Measurements from ENCODE around the gene UXS1. TPM values are rescaled to one million over a fixed set of nuclear protein-coding genes. Genes with fewer than 3 reads are reported as not detected.

The UXS1 gene
- total RNA-seq, 1 donor from 2014 or later = 60.7 TPM

DNA sequence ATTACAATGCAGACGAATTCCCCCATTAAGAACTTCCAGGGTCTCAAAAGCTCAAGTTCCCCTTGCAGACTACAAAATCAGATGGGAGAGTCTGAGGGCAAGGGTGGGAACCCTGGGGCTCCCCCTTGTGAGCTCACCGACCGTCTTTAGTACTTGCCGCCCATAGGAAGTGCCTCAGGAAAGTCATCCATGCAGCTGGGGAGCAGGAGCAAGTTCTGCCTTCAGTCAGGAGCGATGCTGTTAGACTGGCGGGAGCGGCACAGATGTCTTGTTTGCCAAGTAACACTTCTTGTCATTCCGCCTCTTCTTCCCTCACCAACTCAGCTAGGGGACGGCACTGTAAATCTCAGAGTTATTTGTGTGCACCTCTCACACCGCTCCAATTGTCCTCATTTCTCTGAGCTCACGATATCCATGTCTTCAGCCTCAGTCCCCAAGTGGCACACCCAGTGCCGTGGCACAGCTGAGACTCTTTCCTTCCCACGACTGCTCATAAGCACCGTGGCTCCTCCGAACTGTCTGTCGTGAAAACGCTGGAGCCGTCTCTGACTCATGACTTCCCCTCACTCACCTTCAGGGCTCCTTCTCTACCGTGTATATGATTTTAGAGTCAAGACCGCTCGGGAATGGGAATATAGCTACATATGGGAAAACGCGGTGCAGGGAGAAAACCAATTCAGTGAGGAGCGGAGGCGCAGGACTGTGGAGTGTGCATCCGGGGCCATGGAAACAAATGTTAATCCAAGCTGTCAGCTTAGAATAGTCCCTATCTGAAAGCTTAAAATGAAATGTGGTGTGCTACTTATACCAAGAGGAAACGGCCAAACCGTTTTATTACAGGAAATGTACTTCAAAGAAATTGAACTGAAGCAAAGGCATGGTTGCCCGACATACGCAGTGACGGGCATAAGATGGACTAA lies 34.0 kb downstream of the UXS1 start:
- DNase-seq (ENCODE audit: low spot score, unreplicated experiment) = no peak

DNA sequence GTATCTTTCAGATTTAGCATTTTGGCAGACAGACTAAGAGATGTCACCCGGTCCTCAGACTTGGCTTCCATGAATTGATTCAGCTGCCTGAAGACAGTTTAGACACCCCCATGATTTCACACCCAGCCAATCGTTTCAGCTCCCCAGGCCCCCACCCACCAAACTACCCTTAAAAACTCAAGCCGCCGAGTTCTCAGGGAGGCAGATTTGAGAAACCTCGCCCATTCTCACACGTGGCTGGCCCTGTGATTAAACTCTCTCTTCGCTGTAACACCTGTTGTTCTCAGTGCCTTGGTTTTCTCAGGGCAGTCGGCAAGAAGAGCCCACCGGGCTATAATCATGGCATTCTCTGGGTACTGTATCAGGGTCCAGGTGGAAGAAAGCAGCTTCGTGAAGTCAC lies 35.2 kb downstream of the UXS1 start:
- peaks cover 46% of the 10 kb centered on the region for H3K36me3 Mint-ChIP-seq (ENCODE audit: insufficient read depth)
- no peaks in the 10 kb centered on the region for H3K27me3 Mint-ChIP-seq
- peaks cover 40% of the 10 kb centered on the region for H3K4me1 Mint-ChIP-seq (ENCODE audit: low read depth)

More for the DNA sequence above, 34.0 kb downstream of the UXS1 start:
- H3K27me3 Mint-ChIP-seq = no peaks in the 10 kb centered on the region
- H3K36me3 Mint-ChIP-seq (ENCODE audit: insufficient read depth) = peaks cover 35% of the 10 kb centered on the region
- H3K9me3 Mint-ChIP-seq (ENCODE audit: low read depth) = peaks cover under 1% of the 10 kb centered on the region
- H3K4me1 Mint-ChIP-seq (ENCODE audit: low read depth) = peaks cover 52% of the 10 kb centered on the region
- H3K27ac Mint-ChIP-seq = peak overlapping the region; percentile 13
- H3K4me3 Mint-ChIP-seq (ENCODE audit: low read depth) = no peak overlapping the region
- TF ChIP-seq, protein P1, sequence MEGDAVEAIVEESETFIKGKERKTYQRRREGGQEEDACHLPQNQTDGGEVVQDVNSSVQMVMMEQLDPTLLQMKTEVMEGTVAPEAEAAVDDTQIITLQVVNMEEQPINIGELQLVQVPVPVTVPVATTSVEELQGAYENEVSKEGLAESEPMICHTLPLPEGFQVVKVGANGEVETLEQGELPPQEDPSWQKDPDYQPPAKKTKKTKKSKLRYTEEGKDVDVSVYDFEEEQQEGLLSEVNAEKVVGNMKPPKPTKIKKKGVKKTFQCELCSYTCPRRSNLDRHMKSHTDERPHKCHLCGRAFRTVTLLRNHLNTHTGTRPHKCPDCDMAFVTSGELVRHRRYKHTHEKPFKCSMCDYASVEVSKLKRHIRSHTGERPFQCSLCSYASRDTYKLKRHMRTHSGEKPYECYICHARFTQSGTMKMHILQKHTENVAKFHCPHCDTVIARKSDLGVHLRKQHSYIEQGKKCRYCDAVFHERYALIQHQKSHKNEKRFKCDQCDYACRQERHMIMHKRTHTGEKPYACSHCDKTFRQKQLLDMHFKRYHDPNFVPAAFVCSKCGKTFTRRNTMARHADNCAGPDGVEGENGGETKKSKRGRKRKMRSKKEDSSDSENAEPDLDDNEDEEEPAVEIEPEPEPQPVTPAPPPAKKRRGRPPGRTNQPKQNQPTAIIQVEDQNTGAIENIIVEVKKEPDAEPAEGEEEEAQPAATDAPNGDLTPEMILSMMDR (IDR thresholded peaks at IDR 0.05; ENCODE audit: unreplicated experiment) = no peak

DNA sequence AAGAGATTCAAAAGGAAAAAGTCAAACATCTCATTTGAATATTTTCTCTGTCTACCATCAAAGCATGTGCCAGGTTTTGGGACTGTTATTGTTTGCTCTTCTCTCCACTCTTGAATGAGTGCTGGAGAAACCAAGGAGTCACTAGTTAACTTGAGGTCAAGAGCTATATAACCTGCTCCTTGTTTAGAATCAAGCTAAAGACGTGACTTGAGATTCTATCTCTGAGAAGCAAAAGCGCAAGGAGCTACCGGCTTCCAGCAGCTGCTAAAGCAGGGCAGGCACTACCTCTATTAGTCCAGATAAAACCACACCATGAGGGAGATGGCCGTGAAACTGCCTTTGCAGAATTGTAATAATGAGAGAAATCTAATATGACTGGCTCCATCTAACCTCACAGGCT lies 36.0 kb downstream of the UXS1 start:
- Mint-ChIP-seq H3K4me1 (ENCODE audit: low read depth) (peaks cover 35% of the 10 kb centered on the region), H3K9me3 (ENCODE audit: low read depth) (peaks cover 11% of the 10 kb centered on the region), H3K4me3 (ENCODE audit: low read depth) (no peak overlapping the region), H3K27ac (peak overlapping the region; percentile 41), H3K27me3 (no peaks in the 10 kb centered on the region), H3K36me3 (ENCODE audit: insufficient read depth) (peaks cover 49% of the 10 kb centered on the region)
- DNase-seq (ENCODE audit: low spot score, unreplicated experiment) = no peak
- TF ChIP-seq, protein P1 (IDR thresholded peaks at IDR 0.05; ENCODE audit: unreplicated experiment) = no peak

More for the DNA sequence above, 35.2 kb downstream of the UXS1 start:
- DNase-seq (ENCODE audit: low spot score, unreplicated experiment) = no peak
- peak overlapping the region; percentile 41 for H3K27ac Mint-ChIP-seq
- H3K4me3 Mint-ChIP-seq (ENCODE audit: low read depth) = no peak overlapping the region
- TF ChIP-seq, protein P1 (IDR thresholded peaks at IDR 0.05; ENCODE audit: unreplicated experiment) = no peak
- peaks cover 8% of the 10 kb centered on the region for H3K9me3 Mint-ChIP-seq (ENCODE audit: low read depth)

DNA sequence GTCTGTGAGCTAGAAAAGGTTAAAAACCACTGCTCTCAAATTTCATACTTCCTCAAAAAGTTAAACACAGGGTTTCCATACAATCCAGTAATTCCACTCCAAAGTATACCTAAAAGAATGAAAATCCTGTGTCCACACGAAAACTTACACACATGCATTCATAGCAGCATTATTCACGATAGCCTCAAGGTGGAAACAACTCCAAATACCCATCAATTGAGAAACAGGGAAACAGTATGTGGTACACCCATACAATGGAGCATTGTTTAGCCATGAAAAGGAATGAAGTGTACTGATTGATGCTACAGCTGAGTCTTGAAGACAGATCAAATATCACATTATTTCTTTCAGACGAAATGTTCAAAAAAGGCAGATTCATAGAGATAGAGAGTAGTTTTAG lies 36.7 kb downstream of the UXS1 start:
- H3K4me1 Mint-ChIP-seq (ENCODE audit: low read depth) = peaks cover 28% of the 10 kb centered on the region
- no peak overlapping the region for H3K4me3 Mint-ChIP-seq (ENCODE audit: low read depth)
- no peak overlapping the region for H3K27ac Mint-ChIP-seq

More for the DNA sequence above, 36.7 kb downstream of the UXS1 start:
- TF ChIP-seq, protein P1 (IDR thresholded peaks at IDR 0.05; ENCODE audit: unreplicated experiment) = no peak
- peaks cover 11% of the 10 kb centered on the region for H3K9me3 Mint-ChIP-seq (ENCODE audit: low read depth)
- no peak for DNase-seq (ENCODE audit: low spot score, unreplicated experiment)
- no peaks in the 10 kb centered on the region for H3K27me3 Mint-ChIP-seq
- H3K36me3 Mint-ChIP-seq (ENCODE audit: insufficient read depth) = peaks cover 53% of the 10 kb centered on the region

Data from progenitor cell of endocrine pancreas (in vitro differentiated cells).